Activated T-cell treated with anti-CD3 and anti-CD28 coated beads for 48 hours (primary cell): ENCODE measurements around the gene LCE1F.

Experiments
- DNase-seq: peaks from one replicate; pipeline ENCODE4 v3.0.0-alpha.2; 2020; ENCODE audit warnings: low read depth

The LCE1F gene

DNA sequence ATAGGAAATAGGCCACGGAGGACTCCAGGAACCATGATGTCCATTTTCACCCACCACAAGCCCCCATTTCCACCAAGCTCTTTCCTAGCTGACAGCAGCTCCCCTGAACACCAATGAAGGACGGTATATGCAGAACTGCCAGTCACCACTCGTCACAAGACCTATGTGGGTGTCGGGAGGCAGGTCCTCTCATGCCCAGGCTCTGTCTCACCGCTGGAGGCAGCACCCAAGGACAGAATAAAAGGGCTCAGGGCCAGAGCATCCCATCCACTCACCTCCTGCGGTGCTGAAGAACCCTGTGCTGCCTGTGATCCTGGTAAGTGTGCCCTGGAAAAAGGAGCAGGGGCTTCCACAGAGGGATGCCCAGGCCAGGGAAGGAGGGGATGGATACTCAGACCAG, at the start of gene LCE1F:
TSS of gene LCE1F (plus strand) at position 266 of the 400 bp plus-strand sequence. CDS start 1,232 bp downstream, outside the sequence.
- no peak for DNase-seq

DNA sequence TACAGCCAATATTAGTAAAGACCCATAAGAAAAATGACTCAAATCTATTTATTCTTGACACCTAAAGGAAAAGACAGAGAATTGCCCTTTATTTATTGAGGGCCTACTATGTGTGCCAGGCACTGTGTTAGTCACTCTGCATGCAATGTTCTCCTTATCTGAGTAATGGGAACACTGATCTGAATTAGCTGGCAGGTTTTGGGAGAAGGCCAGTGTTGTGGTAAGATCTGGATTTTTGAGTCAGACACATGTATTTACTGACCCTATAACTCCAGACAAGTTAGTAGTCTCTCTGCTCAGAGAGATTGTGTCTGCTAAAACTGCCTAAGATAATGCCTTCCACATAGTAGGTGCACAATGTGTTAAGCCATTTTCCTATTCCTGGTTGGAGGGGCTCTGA, 49.7 kb upstream of the LCE1F start:
- no peak for DNase-seq

GRCh38 chr1:152728986-152729385, 46.0 kb upstream of the LCE1F start:
- DNase-seq, result no peak

- no peak for DNase-seq
These were observed 39.3 kb upstream of the LCE1F start for GRCh38 chr1:152735648-152736047.

GRCh38 chr1:152737997-152738396, 36.9 kb upstream of the LCE1F start:
- DNase-seq, result no peak

GRCh38 chr1:152739841-152740240, 35.1 kb upstream of the LCE1F start:
- DNase-seq, result no peak

GRCh38 chr1:152741656-152742055, 33.3 kb upstream of the LCE1F start:
- no peak for DNase-seq

- no peak for DNase-seq
These were observed 31.4 kb upstream of the LCE1F start for GRCh38 chr1:152743371-152744145.

DNA sequence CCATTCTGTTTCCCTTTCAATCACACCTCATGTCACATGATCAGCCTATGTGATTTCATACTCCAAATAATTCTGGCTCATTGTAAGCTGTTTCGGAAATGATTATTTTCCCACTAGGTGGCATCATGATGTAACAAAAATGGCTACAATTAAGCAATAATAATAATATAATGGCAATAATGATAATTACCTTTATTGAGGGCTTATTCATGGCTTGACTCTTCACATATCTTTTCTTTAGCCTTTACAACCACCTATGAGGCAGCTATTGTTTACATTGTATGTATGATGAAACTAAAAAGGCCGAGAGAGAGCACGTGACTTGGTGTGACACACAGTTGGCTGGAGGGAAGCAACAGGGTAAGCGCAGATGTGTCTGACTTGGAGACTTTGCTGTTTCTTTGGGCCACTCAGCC, 29.6 kb upstream of the LCE1F start:
- DNase-seq, result no peak

- no peak for DNase-seq
These were observed 29.0 kb upstream of the LCE1F start for GRCh38 chr1:152745765-152746444.

- no peak for DNase-seq
These were observed 27.1 kb upstream of the LCE1F start for GRCh38 chr1:152747831-152748230.

DNA sequence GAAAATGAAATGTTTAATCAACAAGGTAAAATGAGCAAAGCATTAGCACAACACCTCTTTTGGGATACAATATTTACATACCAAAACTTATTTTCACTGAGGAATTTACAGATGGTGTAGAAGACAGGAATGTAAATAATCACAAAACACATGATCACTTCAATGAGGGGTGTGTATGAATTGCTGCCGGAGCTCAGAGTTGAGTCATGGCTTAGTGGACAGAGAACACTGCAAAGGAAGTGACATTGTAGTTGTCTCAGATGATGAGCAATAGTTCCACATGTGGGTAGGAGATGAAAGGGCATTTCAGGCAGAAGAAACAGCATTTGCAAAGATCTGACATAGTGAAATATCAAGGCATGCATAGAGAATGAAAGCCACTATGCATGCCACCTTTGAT, 22.7 kb upstream of the LCE1F start:
- DNase-seq, result no peak

DNA sequence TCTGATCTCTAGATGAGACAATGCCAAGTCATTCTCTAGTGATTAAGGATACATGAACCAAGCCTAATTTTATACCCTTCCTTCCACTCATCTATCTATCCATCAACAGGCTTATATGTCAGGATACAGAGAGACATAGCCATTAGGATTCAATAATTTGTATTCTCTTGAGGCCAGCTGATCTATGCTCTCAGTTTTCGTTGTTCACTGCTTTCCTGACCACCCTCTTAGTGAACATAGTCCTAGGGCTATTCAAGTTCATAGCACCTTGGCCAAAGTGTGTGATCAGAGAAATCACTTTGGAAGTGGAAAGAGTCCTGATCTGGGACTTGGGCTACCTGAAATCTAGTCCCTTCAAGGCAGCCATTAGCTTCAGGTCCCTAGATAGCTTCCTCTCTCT, 21.4 kb upstream of the LCE1F start:
- no peak for DNase-seq

DNA sequence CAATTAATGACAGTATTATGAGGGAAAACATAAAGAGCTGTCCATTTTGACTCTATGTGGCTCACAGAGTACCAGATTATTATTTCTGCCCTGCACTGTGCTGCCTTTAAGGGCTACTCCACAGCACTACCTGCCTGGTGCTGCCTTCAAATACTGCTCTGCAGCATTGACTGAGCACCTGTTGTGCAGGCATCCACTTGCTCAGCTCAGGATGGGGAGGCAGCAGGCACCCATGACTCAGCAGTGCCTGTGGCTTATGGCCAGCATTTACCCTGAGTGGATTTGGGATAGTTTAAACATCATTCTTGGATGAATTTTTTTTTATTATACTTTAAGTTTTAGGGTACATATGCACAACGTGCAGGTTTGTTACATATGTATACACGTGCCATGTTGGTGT, 18.1 kb upstream of the LCE1F start:
- no peak for DNase-seq

- no peak for DNase-seq
These were observed 17.2 kb upstream of the LCE1F start, which contains the start of gene KPRP for GRCh38 chr1:152757747-152758146. Gene KPRP, plus strand, starts transcription at chr1:152758025. Its CDS starts 1,564 bp downstream, at chr1:152759589.

DNA sequence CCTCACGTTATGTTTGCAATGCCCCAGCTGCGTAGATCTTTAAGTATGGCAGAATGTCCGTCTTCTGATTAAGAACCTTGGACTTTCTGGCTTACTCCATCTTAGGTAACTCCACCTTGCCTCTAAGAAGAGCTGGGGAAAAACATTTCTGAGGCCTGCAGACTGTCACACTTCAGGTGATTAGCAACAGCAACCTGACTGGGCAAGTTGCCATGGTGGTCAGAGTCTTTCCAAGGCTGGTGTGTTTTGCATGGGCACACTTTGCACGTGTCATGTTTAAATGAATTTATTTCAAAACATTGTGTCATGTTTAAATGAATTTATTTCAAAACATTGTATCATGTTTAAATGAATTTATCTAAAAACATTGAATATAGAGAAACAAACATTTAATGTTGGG, 16.3 kb upstream of the LCE1F start:
- no peak for DNase-seq

- DNase-seq, result no peak
These were observed 15.3 kb upstream of the LCE1F start for GRCh38 chr1:152759453-152760173.

- no peak for DNase-seq
These were observed 14.3 kb upstream of the LCE1F start for GRCh38 chr1:152760551-152761190.

DNA sequence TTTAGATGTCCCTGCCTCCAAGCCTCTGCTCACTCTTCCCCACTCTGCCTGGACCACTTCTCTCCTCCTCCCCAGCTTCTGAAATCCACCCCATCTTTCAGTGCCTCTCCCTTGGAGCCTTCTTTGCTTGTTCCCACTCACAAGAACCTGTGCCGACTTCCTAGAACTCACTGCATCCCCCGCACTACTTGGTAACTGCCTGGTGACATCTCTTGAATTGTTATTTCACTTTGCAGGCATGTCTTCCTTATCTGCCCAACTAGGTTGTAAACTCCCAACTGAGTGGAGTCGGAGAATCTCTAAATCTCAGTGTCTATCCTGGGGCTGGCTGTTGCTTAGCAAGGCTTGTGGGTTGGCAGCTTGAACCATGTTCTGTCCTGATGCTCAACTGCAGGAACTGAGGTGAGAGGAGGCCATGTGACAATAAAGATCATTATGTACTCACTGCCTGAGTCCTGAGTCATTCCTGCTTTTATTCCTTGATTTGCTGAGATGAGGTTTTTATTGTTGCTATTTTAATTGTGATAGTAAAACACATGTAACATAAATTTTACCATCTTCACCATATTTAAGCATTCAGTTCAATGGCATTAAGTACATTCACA, 13.2 kb upstream of the LCE1F start:
- no peak for DNase-seq

- no peak for DNase-seq
These were observed 6.0 kb upstream of the LCE1F start for GRCh38 chr1:152768847-152769533.

- DNase-seq, result no peak
These were observed 4.5 kb upstream of the LCE1F start for GRCh38 chr1:152770411-152770810.
